Measurements from ENCODE around the gene HSPB9.
"Not testable (repeated sequence)": the region's sequence is repeated elsewhere in the genome, so short reads cannot be mapped to it uniquely, and the experiment has no call there.

The HSPB9 gene

DNA sequence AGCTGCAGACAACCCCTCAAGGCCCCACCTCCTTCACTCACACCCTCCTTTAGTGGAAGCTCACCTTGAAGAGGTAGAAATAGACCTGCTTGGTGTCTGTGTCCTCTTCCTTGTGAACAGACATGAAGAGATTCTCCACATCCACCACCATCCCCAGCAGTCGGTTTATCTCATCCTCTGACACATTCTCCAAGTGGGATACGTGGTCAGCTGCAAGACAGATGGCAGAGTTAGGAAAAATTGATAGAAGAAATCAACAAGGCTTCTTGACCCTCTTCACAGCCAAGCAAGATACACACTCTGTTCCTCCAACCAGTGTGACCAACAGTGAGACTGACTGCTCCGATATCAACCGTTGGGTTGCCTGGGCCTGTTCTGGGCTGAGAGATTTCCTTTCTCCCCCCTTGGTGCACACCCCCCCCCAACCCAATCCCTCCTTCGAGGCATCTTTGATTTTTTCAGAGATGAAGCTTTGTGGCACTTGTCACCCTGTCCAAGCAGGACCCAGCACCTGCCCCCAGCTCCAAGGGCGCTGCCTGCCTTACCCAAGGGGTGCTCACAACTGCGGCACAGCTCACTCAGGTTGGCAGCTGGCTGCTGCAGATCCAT is 2.3 kb upstream of the HSPB9 start:
- DNase-seq: no peak

DNA sequence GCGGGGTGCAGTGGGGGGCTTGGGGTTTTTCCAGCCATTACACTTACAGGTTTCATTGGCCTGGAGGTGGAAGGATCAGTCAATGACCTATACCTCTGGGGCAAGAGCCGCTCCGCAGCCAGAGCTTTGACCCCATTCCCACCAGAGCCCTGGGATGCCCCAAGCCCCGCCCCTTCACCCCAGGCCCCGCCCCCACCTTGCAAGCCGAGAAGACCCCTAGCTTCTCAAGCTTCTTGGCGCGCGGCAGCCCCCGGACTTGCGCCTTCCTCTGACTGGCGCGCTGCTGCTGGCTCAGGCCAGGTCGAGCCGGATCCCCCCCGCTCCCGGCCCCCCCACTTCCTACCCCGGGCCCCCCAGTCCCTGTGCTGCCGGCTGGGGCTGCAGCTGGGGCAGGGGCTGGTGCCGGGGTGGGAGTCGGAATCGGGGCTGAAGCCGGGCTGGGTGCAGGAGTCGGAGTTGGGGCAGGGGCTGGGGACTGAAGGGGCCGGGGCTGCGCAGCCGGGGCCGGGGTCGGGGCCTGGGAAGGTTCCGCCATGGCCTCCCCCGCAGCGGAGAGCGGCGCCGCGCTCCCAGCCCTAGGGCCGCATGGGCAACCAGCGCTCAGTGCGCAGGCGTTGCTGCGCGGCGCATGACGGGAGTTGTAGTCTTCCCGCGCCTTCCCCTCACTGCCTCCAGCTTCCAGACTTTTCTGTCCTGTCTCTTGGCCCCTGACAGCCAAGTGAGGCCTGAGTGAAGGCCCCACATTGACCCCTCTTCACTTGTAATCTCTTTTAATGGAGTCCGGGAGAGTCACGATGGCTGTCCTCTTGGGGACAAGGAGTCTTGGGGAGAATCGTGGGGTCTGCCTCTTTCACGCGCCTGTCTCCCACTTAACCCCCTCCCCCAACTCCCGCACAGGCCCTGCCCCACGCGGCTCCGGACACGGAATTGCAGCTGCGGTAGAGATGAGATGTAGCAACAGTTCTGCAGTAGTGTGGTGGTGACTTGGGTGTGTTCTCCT is 1.5 kb upstream of the HSPB9 start, which contains the start of gene KAT2A:
TSS of gene KAT2A (minus strand) at position 598 of the 1,000 bp plus-strand sequence. CDS start at position 535, 63 bp downstream.
- DNase-seq: peak; percentile 93

DNA sequence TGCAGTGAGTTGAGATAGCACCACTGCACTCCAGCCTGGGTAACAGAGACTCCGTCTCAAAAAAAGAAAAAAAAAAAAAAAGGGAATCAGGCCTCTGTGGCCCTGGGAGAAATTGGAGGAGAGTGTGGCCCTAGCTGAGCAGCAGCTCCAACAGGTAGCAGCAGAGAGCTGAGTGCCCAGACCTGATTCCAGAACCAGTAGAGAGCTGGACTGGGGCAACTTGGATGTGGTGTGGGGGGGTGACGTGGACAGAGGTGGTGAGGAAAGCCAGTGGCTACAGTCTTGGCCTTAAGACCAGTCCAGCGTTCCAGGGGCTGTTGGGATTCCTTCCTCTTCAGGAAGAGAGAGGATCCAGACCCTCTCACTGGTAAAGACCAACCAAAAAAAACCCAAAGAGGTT is 1.7 kb downstream of the HSPB9 start:
- DNase-seq: no peak

DNA sequence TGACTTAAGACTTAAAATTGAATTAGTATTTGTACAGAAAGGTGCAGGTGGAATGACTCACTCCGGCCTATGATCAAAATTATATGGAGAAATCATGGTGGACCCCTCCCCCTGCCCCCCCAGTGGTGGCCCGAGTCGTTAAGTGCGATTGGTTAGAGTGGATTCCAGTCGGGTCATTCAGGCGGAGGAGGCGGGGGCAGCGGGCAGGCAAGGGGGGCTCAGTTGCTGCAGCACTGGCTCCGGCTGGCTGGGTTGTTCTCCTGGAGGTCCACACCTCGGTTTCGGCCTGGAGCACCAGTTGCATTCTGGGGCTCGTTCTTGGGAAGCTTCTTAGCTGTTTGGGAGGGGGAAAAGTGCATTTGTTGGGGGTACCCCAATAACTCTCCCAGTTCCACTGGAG is 3.0 kb downstream of the HSPB9 start:
- no peak for DNase-seq

DNA sequence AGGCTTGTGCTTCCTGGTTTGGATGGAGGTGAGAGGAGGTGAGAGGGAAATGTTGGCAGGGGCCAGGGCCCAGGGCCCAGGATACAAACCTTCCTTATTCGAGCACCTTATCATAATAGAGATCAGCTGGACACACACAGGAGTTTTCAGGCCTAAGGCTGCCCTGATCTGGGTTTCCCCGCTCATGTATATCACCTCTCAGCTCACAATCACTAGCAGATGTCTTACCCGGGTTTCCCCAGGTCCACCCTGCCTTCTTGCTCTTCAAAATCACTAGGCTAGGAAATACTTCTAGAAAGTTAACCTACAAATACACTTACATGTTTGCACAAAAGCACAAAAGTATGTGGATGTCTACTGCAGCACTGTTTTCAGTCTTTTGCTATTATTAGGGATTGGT is 4.2 kb downstream of the HSPB9 start:
- no peak for DNase-seq

DNA sequence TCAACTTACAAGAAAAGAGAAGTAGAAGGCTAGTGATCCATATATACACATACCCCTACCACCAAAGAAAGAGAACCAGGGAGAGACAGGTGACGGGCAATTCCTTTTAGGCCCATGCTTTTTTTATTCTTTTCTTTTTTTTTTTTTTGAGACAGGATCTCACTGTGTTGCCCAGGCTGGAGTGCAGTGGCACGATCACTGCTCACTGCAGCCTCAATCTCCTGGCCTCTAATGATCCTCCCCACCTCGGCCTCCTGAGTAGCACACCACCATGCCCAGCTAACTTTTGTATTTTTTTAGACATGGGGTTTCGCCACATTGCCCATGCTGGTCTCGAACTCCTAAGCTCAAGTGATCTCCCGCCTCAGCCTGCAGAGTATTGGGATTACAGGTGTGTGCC is 4.8 kb downstream of the HSPB9 start:
- no peak for DNase-seq

DNA sequence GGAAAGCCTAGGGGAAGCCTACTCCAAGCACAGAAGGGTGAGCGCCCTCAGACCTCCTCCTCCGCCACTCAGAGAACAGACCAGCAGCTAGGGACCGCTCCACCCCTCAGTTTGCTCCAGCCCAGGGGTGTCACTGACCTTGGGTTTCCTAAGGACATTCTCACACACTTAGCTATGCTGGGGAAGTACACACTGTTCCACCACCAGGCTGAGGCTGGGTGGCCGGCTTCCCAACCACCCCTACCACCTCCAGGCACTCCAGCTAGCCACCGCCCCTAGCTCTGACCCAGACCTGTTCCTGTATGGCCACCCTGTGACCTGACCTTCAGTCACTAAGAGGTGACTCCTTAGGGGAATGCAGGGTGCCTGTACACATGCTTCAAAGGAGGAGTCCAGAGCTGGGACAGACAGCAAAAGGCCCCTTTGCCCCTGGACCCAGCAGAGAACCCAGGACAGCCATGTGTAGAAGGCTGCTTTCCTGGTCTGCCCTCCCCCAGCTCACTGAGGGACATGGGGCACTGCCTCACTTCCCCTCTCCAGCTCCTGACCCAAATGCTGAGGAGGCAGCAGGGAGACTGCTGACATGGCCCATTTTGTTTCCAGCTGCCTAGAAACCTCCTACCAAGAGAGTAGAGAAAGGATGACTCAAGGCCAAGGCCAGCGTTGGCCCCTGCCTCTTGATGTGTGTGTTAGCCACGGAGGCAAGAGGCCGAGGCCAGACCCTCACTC is 6.7 kb downstream of the HSPB9 start:
- no peak for DNase-seq

DNA sequence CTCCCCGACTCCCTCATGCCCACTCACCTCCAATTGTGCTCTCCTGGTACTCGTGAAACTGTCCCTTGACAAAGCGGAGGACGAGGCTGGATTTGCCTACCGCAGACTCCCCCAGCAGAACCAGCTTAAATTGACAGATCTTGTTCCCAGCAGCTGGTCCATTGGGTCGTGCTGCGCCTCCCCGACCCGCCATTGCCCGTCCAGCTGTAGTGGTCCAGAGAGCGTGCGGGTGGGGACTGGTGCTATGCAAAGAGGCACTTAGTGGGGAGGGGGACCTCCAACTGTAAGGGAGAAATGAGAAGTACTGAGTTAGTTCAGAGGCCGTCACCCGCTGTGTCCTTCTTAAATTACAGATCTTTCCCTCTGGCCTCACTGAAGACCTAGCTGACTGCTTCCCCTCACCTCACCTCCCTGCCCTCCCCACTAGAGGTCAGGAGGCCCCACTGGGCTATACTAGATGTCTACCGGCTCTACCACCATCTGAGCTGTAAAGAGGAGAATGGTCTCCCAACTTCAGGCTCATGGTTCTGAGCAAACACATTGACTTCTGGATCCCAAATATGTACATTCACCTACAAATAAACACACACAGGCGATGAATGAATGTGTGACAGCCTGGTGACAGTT is 7.8 kb downstream of the HSPB9 start:
- no peak for DNase-seq

DNA sequence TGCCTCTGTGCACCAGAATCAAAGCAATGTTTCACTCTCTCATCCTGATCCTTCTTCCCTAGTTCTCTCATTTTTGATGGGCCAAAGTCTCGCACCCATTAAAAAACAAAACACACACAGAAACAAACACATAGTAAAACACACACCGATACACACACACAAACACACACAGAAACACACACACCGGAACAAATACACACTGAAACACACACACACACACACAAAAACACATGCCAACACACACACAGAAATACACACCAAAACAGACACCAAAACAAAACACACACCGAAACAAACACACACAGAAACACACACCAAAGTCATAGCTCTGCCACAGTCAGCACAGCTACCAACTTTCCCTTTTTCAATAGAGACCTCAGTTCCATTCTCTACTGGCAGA is 8.6 kb downstream of the HSPB9 start:
- no peak for DNase-seq

DNA sequence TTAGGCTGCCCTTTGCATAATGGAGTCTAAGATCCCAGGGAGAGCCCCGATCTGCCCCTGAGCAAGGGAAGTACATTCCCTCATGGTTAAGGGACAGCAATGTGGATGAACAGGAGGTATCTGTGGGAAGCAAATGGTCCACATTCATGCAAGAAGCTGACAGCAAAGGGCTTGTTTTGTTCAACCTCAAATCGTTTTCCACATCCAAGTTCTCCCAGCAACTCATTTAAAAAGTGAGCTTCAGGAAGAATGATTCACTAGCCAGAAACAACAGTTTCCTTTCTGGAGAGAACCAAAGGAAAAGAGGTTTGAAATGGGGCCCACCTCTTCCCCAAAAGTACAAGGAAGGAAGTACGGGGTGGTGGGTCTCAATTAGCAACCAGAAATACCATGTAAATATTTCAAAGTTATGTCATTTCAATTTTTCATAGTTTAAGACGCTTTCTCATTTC is 9.4 kb downstream of the HSPB9 start:
- DNase-seq: no peak

DNA sequence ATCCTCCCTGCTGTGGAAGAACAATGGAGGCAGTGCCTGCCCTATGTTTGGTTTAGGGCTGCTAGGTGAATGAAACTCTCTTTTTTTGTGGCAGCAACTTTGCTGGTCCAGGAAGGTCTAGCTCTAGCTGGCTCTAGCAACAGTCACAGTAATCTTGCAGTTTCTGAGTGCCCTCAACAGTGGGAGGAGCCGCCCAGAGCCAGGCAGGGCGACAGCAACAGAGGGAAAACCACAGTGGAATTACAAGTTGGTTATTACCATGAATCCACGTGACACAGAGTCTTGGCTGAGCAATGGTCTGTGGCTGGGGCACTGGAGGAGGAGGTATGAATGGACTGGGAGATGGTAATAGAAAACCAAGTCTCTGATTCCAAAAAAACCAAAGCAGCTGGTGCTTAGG is 10.3 kb downstream of the HSPB9 start:
- peak; percentile 64 for DNase-seq

DNA sequence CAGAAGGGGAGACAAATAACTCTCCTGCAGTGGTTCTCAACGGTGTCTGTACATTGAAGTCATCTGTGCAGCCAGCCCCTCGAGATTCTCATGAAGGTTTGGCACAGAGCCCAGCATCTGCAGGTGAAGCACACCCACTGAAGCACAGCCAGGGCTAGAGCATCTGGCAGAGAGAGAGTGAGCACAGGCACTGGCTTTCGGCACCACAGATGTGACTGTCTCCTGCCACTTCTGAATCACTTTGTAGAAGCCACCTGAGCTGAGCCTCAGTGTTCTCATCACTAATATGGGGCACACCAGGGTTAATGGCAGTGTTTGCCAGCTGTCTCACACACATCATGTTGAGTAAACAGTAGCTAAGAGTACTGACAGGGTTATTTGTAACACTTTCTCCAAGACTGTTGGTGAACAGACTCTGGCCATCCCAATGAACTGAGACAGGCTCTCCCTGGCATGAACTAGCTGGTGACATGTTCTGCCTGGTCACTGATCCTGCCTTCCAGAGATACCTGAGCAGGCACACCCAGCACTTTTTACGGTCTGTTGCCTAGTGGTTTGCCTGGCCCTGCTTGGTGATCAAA is 10.9 kb downstream of the HSPB9 start:
- DNase-seq: peak; percentile 96

DNA sequence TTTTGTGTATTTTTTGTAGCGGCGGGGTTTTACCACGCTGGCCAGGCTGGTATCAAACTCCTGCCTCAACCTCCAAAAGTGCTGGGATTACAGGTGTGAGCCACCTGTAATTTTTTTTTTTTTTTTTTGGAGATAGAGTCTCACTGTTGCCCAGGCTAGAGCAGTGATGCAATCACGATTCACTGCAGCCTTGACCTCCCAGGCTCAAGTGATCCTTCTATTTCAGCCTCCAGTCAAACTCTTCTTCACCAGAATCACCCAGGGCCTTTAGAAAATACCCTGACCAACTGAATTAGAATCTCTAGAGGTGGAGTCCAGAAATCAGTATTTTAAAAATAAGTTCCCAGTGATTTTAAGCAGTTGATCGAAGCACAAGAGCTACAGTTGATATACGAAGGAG is 12.5 kb downstream of the HSPB9 start:
- no peak for DNase-seq

DNA sequence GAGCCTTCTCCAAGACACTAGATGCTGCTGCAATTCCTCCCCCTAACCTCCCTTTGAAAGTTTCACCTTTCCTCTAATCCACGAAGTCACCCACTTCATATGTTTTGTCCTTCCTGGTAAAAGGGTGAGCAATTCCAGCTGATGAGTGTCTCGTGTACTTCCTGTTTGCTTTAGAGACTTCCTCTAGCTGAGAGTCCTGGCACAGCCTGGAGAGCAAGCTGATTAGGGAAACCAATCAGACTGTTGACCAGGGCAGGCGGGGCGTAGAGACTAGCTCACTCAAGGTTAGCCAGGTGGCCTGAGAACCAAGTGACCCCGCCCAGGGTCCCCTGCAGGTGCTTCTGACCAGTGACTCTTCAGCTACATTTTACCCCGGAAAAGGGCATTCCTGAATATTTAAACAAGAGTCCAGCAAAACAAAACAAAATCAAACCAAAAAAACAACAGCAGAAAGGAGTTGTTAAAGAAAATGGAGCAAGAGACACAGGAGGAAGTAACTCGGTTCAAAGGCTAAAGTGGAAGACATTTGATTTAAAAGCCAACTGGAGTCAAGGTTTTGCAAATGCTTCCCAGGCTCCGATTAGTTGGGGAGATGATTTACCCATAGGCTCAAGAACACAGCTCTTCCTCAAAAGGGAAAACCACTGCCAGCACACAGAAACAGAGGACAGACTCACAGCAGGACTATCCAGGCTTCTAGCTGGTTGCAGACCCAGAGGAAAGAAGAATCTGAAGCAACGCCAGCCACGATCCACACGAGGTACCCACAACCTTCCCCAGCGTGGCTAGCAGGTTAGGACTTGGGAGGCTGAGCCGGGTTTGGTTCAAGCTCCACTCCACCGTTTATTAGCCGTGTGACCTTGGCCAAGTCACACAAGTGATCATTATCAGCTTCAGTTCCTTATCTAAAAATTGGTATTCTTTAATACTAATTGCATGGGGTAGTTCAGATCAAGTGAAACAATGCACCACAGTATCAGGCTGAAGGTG is 13.4 kb downstream of the HSPB9 start:
- DNase-seq: peak; percentile 84

DNA sequence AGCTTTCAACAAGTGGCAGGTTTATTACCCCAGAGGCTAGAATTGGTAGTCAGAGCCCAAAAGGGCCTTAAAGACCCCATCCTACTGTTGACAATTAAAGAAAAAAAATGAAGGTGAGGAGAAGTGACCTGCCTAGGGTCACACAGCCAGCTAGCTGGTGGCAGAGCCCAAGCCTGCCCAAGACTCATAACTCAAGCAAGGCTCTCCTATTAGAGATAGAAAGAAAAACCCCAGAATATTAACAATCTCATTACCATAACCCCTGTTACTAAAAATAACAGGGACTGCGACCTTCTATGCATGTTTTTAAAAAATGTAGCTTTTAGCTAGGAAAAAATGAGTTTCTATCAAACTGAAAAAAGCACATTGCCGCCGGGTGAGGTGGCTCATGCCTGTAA is 14.0 kb downstream of the HSPB9 start:
- DNase-seq: no peak

DNA sequence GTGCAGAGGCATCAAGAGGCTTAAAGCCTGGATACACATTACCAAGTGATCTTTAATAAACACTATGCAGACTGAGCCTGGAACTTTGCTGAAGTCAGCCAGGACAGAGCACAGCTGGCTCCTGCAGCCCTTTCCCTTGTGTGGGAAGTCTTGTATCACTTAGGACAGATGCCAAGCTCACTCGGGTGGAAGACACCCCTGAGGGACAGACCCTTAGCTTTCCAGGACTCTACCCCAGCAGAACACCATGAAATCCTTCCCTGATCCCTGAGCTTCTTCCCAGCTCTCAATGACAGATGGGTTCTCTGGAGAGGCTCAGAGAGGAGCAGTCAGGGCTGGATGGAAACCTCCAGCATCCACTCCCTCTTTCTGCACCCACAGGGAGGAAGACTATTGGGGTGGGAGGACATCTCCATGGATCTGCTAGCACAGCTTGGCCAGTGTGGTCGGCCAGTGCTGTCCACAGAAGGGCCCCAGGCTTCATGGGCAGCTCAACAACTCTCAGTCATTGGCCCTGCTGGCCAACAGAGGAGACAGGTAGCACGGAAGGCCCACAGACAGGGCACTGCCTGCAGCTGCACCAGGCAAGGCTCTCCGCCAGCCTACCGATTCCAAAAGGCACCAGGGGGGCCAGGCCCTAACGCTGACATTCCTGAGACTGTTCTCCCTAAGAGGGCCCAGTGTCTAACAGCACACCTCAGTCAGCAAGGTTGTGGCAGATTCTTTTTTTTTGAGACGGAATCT is 16.3 kb downstream of the HSPB9 start:
- DNase-seq: no peak

DNA sequence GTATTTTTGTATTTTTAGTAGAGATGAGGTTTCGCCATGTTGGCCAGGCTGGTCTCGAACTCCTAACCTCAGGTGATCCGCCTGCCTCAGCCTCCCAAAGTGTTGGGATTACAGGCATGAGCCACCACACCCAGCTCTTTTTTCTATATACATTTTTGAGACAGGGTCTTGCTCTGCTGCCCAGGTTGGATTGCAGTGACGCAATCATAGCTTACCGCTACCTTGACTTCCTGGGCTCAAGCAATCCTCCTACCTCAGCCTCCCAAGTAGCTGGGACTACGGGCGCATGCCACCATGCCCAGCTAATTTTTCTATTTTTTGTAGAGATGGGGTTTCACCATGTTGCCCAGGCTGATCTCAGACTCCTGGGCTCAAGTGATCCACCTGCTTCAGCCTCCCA is 18.1 kb downstream of the HSPB9 start:
- not testable (repeated sequence) for DNase-seq

DNA sequence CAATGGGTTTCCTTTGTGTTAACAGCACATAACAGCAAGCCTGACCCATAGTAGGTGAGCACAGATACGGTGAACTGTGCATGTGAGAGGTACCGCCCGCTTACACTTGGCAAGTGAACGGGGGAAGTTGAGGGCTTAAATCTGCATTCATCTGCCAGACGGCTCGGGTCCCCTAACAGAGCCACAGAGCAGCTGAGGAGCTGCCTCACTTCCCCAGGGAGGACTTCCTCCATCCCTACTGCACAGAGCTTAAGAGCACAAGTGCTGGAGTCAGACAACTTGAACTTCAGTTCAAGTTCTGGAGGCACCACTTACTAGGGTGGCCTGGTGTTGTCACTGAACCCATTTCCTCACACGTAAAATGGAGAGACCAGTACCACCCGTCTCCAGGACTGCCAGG is 18.8 kb downstream of the HSPB9 start:
- no peak for DNase-seq

DNA sequence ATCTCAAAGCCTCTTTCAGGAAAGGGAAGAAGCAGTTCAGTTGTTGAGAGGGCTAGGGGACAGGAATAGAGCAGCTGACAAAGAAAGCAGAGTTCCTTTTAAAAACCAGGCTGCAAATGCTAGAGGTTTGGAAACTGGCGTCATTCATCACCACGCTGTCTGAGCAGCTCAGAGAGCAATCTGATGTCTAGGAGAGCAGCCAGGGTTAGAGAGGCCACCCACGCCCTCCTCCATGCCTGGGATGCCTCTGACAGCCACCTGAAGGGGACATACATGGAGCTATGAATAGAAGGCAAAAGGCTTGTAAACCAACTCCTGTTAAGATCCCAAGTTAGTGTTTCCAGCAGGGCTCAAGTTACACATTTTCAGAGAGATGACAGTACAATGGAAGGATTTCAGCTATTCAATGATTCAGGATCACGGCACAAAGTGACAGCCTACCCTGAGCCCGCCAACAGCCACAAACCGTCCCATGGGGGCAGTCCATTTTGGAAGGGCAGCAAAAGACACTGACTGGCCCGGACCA is 19.8 kb downstream of the HSPB9 start:
- no peak for DNase-seq

DNA sequence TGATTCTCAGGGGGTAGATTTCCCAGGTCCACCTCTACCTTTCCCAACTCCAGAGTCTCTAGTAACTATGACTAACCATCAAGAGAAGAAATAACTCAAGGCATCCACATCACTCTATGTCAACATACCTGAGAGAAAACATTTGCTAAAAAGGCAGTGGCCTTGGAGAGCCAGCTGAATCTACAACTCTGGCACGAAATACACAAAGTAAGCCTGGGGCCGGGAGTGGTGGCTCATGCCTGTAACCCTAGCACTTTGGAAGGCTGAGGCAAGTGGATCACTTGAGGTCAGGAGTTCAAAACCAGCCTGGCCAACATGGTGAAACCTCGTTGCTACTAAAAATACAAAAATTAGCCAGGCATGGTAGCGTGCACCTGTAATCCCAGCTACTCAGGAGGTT is 20.5 kb downstream of the HSPB9 start:
- not testable (repeated sequence) for DNase-seq

All from NCI-H69 (cell line).